HepG2 (cell line): ENCODE results near the gene POC1A. TPM values are rescaled to one million over a fixed set of nuclear protein-coding genes. Genes with fewer than 3 reads are reported as not detected.

Source experiments
- ATF7-NPFF ChIP-seq: sonication (generic); formaldehyde crosslinking; IDR thresholded peaks from 2 replicates; pipeline ENCODE4 v1.8.1; 2023; ENCODE audit warnings: mild to moderate bottlenecking, low read depth, missing genetic modification reagents, moderate library complexity
- MZF1 ChIP-seq: sonication (generic); formaldehyde crosslinking; IDR thresholded peaks from 2 replicates; pipeline ENCODE4 v1.8.1; 2023; ENCODE audit warnings: mild to moderate bottlenecking, missing genetic modification reagents, borderline replicate concordance
- SMAD1 ChIP-seq: sonication (generic); formaldehyde crosslinking; IDR thresholded peaks from 2 replicates; pipeline ENCODE4 v1.4.0; 2020; ENCODE audit warnings: missing genetic modification reagents, low read depth, mild to moderate bottlenecking, borderline replicate concordance
- WIZ ChIP-seq: sonication (generic); formaldehyde crosslinking; IDR thresholded peaks from 2 replicates; pipeline ENCODE4 v1.5.1; 2020; ENCODE audit warnings: mild to moderate bottlenecking, missing genetic modification reagents
- ZBTB42 ChIP-seq: sonication (generic); formaldehyde crosslinking; IDR thresholded peaks from 2 replicates; pipeline ENCODE4 v1.5.0; 2020; ENCODE audit warnings: mild to moderate bottlenecking, missing genetic modification reagents
- ZFP36L1 ChIP-seq: sonication (generic); formaldehyde crosslinking; IDR thresholded peaks from 2 replicates; pipeline ENCODE4 v1.8.0; 2022; ENCODE audit warnings: mild to moderate bottlenecking, missing genetic modification reagents, moderate library complexity
- ZNF547 ChIP-seq: sonication (generic); formaldehyde crosslinking; IDR thresholded peaks from 2 replicates; pipeline ENCODE4 v1.5.1; 2020; ENCODE audit warnings: mild to moderate bottlenecking, missing genetic modification reagents
- ZNF766 ChIP-seq: sonication (generic); formaldehyde crosslinking; IDR thresholded peaks from 2 replicates; pipeline ENCODE4 v1.5.0; 2020; ENCODE audit warnings: missing genetic modification reagents, borderline replicate concordance
- ZNF792 ChIP-seq: IDR thresholded peaks from 2 replicates; pipeline ENCODE4 v1.6.1; 2016
- ZNF839 ChIP-seq: sonication (generic); formaldehyde crosslinking; IDR thresholded peaks from 2 replicates; pipeline ENCODE4 v1.4.0; 2020; ENCODE audit warnings: missing genetic modification reagents, mild to moderate bottlenecking, borderline replicate concordance
- polyA plus RNA-seq, 8 experiments: library from polyadenylated mRNA; depleted of rRNA in 3 of 8; stranded (reverse) in 7 of 8; unstranded in 1 of 8; fragments of >200 nt; fragmentation: Illumina TruSeq in 4 of 8; extraction: Trizol in 4 of 8; gene quantifications; 2 replicates each; pipeline versions ENCODE4 v1.2.1 to v1.2.3, GENCODE V29; 2011 to 2016; ENCODE audit warnings: low read depth in 4 of 8, missing spikeins in 1 of 8, mixed read lengths in 1 of 8; ENCODE audit not compliant: insufficient read depth in 1 of 8
- total RNA-seq, 5 experiments: library from RNA; depleted of rRNA; stranded (reverse); fragments of >200 nt; fragmentation: Illumina TruSeq; extraction: Trizol; gene quantifications; 2 replicates each; pipeline ENCODE4 v1.2.3, GENCODE V29; 2016; ENCODE audit warnings: low read depth in 1 of 5
- TF ChIP-seq, protein P1 (sequence below): IDR thresholded peaks from 2 replicates; pipeline ENCODE4 v1.6.1; 2012; ENCODE audit warnings: low read length, improper control_type of control experiment

POC1A gene
- total and polyA plus RNA-seq, 2 of the 13 experiments (the other 11 are each of a cell fraction or from before 2014, with no cell fraction given): 14.6 to 20.0 TPM

DNA sequence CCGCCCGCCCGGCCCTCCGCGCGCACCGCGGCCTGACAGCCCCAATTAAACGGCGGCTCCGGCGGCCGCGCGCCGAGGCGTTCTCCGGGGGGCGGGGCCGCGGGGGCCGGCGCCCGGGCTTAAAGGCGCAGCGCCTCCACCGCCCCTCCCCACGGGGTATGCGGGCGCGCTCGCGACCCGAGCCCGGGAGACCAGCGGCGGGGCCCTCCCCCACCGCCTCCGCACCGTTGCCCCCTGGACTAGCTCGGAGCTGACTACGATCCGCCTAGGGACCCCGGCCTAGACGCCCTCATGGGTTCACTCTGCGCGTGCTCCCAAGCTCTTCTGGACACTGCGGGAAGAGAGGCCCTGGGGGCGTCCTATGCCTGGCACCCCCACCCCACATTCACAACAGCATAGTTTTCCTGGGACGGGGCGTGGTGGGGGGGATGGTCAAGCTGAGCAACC lies 97.7 kb downstream of the POC1A start, which contains the start of gene DUSP7 (continued):
- TF ChIP-seq, protein P1, sequence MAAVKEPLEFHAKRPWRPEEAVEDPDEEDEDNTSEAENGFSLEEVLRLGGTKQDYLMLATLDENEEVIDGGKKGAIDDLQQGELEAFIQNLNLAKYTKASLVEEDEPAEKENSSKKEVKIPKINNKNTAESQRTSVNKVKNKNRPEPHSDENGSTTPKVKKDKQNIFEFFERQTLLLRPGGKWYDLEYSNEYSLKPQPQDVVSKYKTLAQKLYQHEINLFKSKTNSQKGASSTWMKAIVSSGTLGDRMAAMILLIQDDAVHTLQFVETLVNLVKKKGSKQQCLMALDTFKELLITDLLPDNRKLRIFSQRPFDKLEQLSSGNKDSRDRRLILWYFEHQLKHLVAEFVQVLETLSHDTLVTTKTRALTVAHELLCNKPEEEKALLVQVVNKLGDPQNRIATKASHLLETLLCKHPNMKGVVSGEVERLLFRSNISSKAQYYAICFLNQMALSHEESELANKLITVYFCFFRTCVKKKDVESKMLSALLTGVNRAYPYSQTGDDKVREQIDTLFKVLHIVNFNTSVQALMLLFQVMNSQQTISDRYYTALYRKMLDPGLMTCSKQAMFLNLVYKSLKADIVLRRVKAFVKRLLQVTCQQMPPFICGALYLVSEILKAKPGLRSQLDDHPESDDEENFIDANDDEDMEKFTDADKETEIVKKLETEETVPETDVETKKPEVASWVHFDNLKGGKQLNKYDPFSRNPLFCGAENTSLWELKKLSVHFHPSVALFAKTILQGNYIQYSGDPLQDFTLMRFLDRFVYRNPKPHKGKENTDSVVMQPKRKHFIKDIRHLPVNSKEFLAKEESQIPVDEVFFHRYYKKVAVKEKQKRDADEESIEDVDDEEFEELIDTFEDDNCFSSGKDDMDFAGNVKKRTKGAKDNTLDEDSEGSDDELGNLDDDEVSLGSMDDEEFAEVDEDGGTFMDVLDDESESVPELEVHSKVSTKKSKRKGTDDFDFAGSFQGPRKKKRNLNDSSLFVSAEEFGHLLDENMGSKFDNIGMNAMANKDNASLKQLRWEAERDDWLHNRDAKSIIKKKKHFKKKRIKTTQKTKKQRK: no peak
- TF ChIP-seq ZNF792 (CRISPR knock-in tag): 0 out of 2 replicates have a peak, but pooled peaks have one; percentile 9
- TF ChIP-seq ZBTB42 (CRISPR knock-in tag): no peak
- TF ChIP-seq ZNF547: no peak
- TF ChIP-seq SMAD1: peak; percentile 45; the same call in 1 of the 2 replicates
- TF ChIP-seq ATF7-NPFF (CRISPR knock-in tag): peak; percentile 63; the same call in 1 of the 2 replicates
- no peak for TF ChIP-seq ZNF766 (CRISPR knock-in tag)
- 0 out of 2 replicates have a peak, but pooled peaks have one; percentile 62 for TF ChIP-seq ZNF839
- TF ChIP-seq ZFP36L1 (CRISPR knock-in tag): no peak
- TF ChIP-seq MZF1 (CRISPR knock-in tag): no peak
- TF ChIP-seq WIZ (CRISPR knock-in tag): no peak
- TF ChIP-seq, all 625 proteins: peak for 20
